ENCODE measurements around the gene RIMKLB.
A peak's percentile ranks its signal among the peaks of the same experiment; 100 is the strongest.
"Not testable (repeated sequence)": the region's sequence is repeated elsewhere in the genome, so short reads cannot be mapped to it uniquely, and the experiment has no call there.

Gene RIMKLB

GRCh38 chr12:8697120-8697475 lies 693 bp upstream of the RIMKLB start:
- Histone ChIP-seq H3K9me3 (ENCODE audit: control insufficient read depth, low read length) (no peaks in the 10 kb centered on the region), H3K4me1 (ENCODE audit: control insufficient read depth, insufficient read depth, low read length) (no peaks in the 10 kb centered on the region), H3K9ac (ENCODE audit: low read length) (peak overlapping the region; percentile 56), H3K4me3 (ENCODE audit: low read length) (peak overlapping the region; percentile 22), H3K36me3 (ENCODE audit: control insufficient read depth, insufficient read depth, low read length) (no peaks in the 10 kb centered on the region), H3K27me3 (ENCODE audit: control insufficient read depth, insufficient read depth, low read length) (no peaks in the 10 kb centered on the region)

DNA sequence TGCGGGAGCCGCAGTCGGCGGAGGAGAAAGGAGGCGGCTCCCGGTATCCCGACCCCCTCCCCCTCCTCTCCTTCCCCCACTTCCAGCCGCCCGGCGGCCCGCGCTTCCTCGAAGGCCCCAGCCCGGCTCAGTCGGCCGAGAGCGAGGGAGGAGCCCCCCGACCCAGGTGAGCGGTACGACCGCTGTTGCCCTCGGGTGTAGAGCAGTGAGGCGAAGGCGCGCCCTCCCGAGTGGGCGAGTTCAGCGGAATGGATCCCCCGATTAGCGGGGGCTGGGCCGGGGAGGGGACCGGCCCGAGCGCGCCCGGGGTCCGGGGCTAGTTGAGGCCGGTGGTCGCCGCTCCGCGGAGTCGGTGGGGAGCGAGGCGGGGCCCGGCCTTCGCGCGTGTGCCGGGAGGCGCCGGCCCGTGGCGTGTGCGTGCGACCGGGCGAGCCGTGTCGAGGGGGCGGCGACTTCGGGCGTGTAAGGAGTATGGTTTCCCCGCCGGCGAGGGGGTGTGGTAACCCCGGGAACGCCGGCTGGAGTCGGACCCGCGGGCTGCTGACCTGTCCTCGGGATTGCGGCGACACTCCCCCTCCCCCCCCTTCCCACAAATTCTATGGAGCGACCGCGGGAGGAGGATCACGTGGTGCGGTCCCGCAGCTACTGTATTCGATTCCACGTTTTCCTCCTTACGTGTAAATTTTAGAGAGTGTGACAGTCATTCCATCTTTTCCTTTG lies 501 bp downstream of the RIMKLB start:
- Histone ChIP-seq H3K4me1 (ENCODE audit: control insufficient read depth, insufficient read depth, low read length) (no peaks in the 10 kb centered on the region), H3K9me3 (ENCODE audit: control insufficient read depth, low read length) (no peaks in the 10 kb centered on the region), H3K36me3 (ENCODE audit: control insufficient read depth, insufficient read depth, low read length) (no peaks in the 10 kb centered on the region), H3K27me3 (ENCODE audit: control insufficient read depth, insufficient read depth, low read length) (no peaks in the 10 kb centered on the region), H3K4me3 (ENCODE audit: low read length) (peak overlapping the region; percentile 41), H3K9ac (ENCODE audit: low read length) (peak overlapping the region; percentile 69)

DNA sequence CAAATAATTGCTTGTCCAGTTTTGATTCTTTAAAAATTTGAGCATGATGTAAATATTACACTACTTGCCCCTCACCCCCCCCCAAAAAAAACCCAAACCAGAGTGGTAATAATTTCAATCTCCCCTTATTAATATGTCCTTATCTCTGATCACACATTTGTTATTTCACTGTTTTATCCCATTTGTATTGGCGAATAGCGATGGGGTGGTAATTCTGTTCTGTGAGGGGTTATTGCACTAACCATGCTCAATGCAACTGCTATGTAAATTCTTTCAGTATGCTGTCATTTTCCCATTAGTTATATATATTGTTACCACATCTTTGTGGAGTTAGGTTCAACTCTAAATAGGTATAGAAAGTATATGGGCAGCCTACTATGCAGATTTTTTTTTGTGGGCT lies 1.1 kb downstream of the RIMKLB start:
- H3K9ac ChIP-seq (ENCODE audit: low read length) = peak overlapping the region; percentile 69
- no peaks in the 10 kb centered on the region for H3K9me3 ChIP-seq (ENCODE audit: control insufficient read depth, low read length)
- H3K36me3 ChIP-seq (ENCODE audit: control insufficient read depth, insufficient read depth, low read length) = no peaks in the 10 kb centered on the region
- H3K27me3 ChIP-seq (ENCODE audit: control insufficient read depth, insufficient read depth, low read length) = no peaks in the 10 kb centered on the region
- H3K4me1 ChIP-seq (ENCODE audit: control insufficient read depth, insufficient read depth, low read length) = no peaks in the 10 kb centered on the region
- peak overlapping the region; percentile 41 for H3K4me3 ChIP-seq (ENCODE audit: low read length)

DNA sequence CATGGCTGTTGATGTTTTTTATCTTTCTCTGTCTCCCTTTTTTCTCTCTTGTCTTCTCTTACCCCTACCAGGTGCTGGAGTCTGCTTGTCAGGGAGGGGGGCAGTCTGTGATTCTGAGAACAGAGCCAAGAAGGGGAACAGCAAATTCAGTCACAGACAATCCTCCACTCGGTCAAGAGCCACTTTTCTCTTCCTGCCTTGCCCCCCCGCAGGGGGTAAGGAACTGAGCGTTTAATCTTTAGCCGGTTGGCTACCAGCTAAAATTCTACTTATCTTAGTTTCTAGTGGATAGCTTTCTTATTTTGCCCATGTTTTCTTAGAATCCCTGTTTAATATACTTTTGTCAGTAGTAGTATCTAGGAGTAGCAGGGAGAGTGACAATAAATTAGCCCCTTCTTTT lies 1.9 kb downstream of the RIMKLB start:
- Histone ChIP-seq H3K9me3 (ENCODE audit: control insufficient read depth, low read length) (no peaks in the 10 kb centered on the region), H3K36me3 (ENCODE audit: control insufficient read depth, insufficient read depth, low read length) (no peaks in the 10 kb centered on the region), H3K4me1 (ENCODE audit: control insufficient read depth, insufficient read depth, low read length) (no peaks in the 10 kb centered on the region), H3K27me3 (ENCODE audit: control insufficient read depth, insufficient read depth, low read length) (no peaks in the 10 kb centered on the region), H3K9ac (ENCODE audit: low read length) (no peak overlapping the region), H3K4me3 (ENCODE audit: low read length) (no peak overlapping the region)

- H3K4me1 ChIP-seq (ENCODE audit: control insufficient read depth, insufficient read depth, low read length) = no peaks in the 10 kb centered on the region
- no peak overlapping the region for H3K4me3 ChIP-seq (ENCODE audit: low read length)
- H3K9me3 ChIP-seq (ENCODE audit: control insufficient read depth, low read length) = no peaks in the 10 kb centered on the region
- H3K9ac ChIP-seq (ENCODE audit: low read length) = no peak overlapping the region
- no peaks in the 10 kb centered on the region for H3K27me3 ChIP-seq (ENCODE audit: control insufficient read depth, insufficient read depth, low read length)
- H3K36me3 ChIP-seq (ENCODE audit: control insufficient read depth, insufficient read depth, low read length) = no peaks in the 10 kb centered on the region
These were observed 3.4 kb downstream of the RIMKLB start for GRCh38 chr12:8701046-8701660.

DNA sequence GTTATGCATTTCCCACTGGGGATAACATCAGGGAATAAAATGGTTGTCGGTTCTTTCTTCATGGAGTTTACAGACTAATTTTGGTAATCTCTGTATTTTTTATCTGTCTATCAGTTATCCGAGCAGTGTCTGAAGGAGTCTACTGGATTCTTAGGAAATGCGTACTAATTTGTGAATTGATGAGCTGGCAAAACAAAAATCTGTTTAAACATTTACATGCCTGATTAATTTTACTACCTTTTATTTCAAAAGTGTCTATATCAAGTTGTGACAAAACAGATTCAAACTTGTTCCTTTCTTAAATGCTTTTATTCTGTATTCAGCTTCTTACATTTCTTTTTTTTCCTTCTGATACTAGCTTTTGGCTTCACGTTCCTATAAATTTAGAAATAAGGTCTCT lies 4.4 kb downstream of the RIMKLB start:
- Histone ChIP-seq H3K4me1 (ENCODE audit: control insufficient read depth, insufficient read depth, low read length) (no peaks in the 10 kb centered on the region), H3K36me3 (ENCODE audit: control insufficient read depth, insufficient read depth, low read length) (no peaks in the 10 kb centered on the region), H3K4me3 (ENCODE audit: low read length) (no peak overlapping the region), H3K9ac (ENCODE audit: low read length) (no peak overlapping the region), H3K9me3 (ENCODE audit: control insufficient read depth, low read length) (no peaks in the 10 kb centered on the region), H3K27me3 (ENCODE audit: control insufficient read depth, insufficient read depth, low read length) (no peaks in the 10 kb centered on the region)

- H3K4me3 ChIP-seq (ENCODE audit: low read length) = peak overlapping the region; percentile 61
These were observed 11.5 kb downstream of the RIMKLB start for GRCh38 chr12:8709124-8709830.

DNA sequence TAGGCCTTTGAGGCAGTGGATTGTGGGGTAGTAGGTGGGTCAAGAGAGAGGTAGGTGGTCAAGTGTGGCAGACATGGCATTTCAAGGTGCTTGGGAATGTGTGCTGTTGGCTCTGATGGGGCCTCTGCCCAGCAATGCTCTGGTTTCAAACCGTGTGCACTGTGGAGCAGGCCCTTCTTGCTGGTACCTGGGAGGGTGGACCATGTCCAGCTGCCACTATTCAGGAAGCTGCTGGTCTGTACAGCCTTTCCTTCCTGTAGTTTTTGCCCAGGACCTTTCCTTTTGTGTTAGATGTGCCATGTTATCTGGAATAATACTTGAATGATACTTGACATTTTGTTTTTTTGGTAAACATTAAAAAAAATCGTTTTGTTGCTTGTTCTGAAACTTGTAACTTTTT lies 14.8 kb downstream of the RIMKLB start:
- Histone ChIP-seq H3K9me3 (ENCODE audit: control insufficient read depth, low read length) (no peaks in the 10 kb centered on the region), H3K27me3 (ENCODE audit: control insufficient read depth, insufficient read depth, low read length) (no peaks in the 10 kb centered on the region), H3K4me1 (ENCODE audit: control insufficient read depth, insufficient read depth, low read length) (no peaks in the 10 kb centered on the region), H3K36me3 (ENCODE audit: control insufficient read depth, insufficient read depth, low read length) (no peaks in the 10 kb centered on the region), H3K4me3 (ENCODE audit: low read length) (no peak overlapping the region), H3K9ac (ENCODE audit: low read length) (no peak overlapping the region)

More at GRCh38 chr12:8709124-8709830, 11.5 kb downstream of the RIMKLB start:
- Histone ChIP-seq H3K9ac (ENCODE audit: low read length) (peak overlapping the region; percentile 66), H3K9me3 (ENCODE audit: control insufficient read depth, low read length) (no peaks in the 10 kb centered on the region), H3K4me1 (ENCODE audit: control insufficient read depth, insufficient read depth, low read length) (no peaks in the 10 kb centered on the region), H3K27me3 (ENCODE audit: control insufficient read depth, insufficient read depth, low read length) (no peaks in the 10 kb centered on the region), H3K36me3 (ENCODE audit: control insufficient read depth, insufficient read depth, low read length) (no peaks in the 10 kb centered on the region)

- Histone ChIP-seq H3K9ac (ENCODE audit: low read length) (no peak overlapping the region), H3K36me3 (ENCODE audit: control insufficient read depth, insufficient read depth, low read length) (no peaks in the 10 kb centered on the region)
These were observed 24.6 kb downstream of the RIMKLB start for GRCh38 chr12:8722286-8722800.

DNA sequence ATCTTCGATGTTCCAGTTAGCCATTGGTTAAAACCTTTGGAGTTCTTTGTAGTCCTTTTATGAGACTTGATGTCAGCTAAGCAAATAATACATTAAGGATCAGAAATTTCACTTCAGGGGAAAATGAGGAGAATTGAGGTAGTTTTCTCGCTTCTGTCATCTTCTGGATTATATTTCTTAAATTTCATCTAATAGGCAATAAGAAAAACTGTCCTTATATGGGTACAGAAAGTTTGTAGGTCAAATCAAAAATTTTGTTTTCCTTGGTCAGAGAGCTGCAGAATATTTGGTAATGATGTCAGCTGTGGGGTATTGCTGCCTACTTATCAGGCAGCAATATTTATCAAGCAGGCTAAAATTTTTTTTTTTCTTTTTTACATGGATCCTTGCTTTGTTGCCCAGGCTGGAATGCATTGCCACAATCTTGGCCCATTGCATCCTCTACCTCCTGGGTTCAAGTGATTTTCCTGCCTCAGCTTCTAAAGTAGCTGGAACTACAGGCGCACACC lies 37.1 kb downstream of the RIMKLB start:
- H3K4me3 ChIP-seq (ENCODE audit: low read length) = no peak overlapping the region
- no peak overlapping the region for H3K9ac ChIP-seq (ENCODE audit: low read length)
- no peaks in the 10 kb centered on the region for H3K4me1 ChIP-seq (ENCODE audit: control insufficient read depth, insufficient read depth, low read length)
- no peaks in the 10 kb centered on the region for H3K27me3 ChIP-seq (ENCODE audit: control insufficient read depth, insufficient read depth, low read length)
- no peaks in the 10 kb centered on the region for H3K9me3 ChIP-seq (ENCODE audit: control insufficient read depth, low read length)
- H3K36me3 ChIP-seq (ENCODE audit: control insufficient read depth, insufficient read depth, low read length) = no peaks in the 10 kb centered on the region

More at GRCh38 chr12:8722286-8722800, 24.6 kb downstream of the RIMKLB start:
- H3K9me3 ChIP-seq (ENCODE audit: control insufficient read depth, low read length) = no peaks in the 10 kb centered on the region
- no peak overlapping the region for H3K4me3 ChIP-seq (ENCODE audit: low read length)
- H3K4me1 ChIP-seq (ENCODE audit: control insufficient read depth, insufficient read depth, low read length) = no peaks in the 10 kb centered on the region
- H3K27me3 ChIP-seq (ENCODE audit: control insufficient read depth, insufficient read depth, low read length) = no peaks in the 10 kb centered on the region

- Histone ChIP-seq H3K9me3 (ENCODE audit: control insufficient read depth, low read length) (no peaks in the 10 kb centered on the region), H3K27me3 (ENCODE audit: control insufficient read depth, insufficient read depth, low read length) (no peaks in the 10 kb centered on the region), H3K4me3 (ENCODE audit: low read length) (no peak overlapping the region), H3K4me1 (ENCODE audit: control insufficient read depth, insufficient read depth, low read length) (no peaks in the 10 kb centered on the region), H3K36me3 (ENCODE audit: control insufficient read depth, insufficient read depth, low read length) (no peaks in the 10 kb centered on the region), H3K9ac (ENCODE audit: low read length) (no peak overlapping the region)
These were observed 44.7 kb downstream of the RIMKLB start for GRCh38 chr12:8742501-8742900.

DNA sequence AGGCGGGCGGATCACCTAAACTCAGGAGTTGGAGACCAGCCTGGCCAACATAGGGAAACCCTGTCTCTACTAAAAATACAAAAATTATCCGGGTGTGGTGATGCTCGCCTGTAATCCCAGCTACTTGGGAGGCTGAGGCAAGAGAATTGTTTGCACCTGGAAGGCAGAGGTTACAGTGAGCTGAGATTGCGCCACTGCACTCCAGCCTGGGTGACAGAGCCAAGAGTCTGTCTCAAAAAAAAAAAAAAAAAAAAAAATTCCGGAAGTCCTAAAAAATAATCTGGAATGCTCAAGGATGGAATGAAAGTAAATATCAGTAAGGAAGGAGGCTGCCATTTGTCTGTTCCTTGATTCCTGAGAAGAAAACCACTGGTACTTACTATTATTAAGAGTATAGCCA lies 45.3 kb downstream of the RIMKLB start:
- H3K4me1 ChIP-seq (ENCODE audit: control insufficient read depth, insufficient read depth, low read length); H3K9me3 ChIP-seq (ENCODE audit: control insufficient read depth, low read length); H3K36me3 ChIP-seq (ENCODE audit: control insufficient read depth, insufficient read depth, low read length); H3K27me3 ChIP-seq (ENCODE audit: control insufficient read depth, insufficient read depth, low read length); H3K4me3 ChIP-seq (ENCODE audit: low read length); H3K9ac ChIP-seq (ENCODE audit: low read length): not testable (repeated sequence)
